ENCODE measurements around the gene MLLT1. TPM values are rescaled to one million over a fixed set of nuclear protein-coding genes. Genes with fewer than 3 reads are reported as not detected.

Gene MLLT1
- total RNA-seq, 1 experiment from 2014 or later = 55.0 TPM

DNA sequence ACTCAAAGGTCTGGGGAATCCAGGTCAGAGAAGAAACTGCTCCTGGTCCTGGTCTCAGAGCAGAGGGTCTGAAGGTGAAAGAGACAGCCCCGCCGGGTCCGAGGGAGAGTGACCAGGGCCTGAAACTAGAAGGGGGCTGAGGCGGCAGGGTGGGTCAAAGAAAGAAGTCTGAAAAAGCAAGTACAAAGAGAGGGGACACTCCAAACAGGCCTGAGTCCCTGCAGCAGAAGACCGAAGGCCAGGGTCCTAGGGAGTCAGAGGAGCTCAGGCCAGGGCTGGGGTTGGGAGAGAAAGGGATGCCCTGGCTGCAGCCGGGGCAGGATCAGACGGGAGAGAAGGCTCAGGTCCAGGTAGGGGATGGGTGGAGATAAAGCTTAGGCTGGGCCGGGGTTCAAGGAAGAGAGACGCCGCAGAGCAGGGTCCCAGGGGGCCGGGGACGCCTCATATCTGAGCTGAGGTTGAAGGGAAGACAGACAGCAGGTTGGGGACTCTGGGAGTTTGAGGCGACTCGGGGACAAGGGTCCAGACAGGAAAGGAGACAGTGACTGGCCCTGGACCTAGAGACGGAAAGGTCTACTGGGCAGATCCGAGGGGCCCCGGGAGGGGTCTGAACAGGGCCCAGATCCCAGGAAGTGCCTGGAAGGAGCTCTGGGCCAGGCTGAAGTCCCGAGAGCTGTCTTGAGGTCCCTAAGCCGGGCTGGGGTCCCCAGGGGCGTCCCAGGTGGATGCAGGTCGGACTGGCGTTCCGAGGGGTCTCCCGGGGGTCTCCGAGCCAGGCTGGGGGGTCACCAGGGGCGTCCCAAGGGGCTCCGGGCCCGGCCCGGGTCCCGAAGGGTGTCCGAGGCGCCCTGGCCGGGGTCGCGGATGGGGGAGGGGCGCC is 795 bp downstream of the MLLT1 start:
- BruUV-seq (replicated peaks) = no TSS peak
- Histone ChIP-seq H3K79me2 (ENCODE audit: insufficient read depth, low read length) (peaks cover 55% of the 10 kb centered on the region), H3K36me3 (ENCODE audit: control insufficient read depth in 1 of 2, insufficient read depth in 2 of 2, low read length in 2 of 2) (peaks cover 7 to 8% of the 10 kb centered on the region in 2 experiments; a peak in 2 of 4 replicates), H3K9ac (ENCODE audit: low read length) (peak overlapping the region; percentile 88), H3K4me2 (ENCODE audit: low read length) (peak overlapping the region; percentile 97), H4K20me1 (ENCODE audit: insufficient read depth) (no peaks in the 10 kb centered on the region), H3K27me3 (ENCODE audit: insufficient read depth, low read length) (no peaks in the 10 kb centered on the region), H3K27ac (ENCODE audit: low read depth, low read length) (peak overlapping the region; percentile 77), H3K4me1 (ENCODE audit: control insufficient read depth in 1 of 2, insufficient read depth in 2 of 2, low read length in 2 of 2) (peaks cover 8 to 13% of the 10 kb centered on the region in 2 experiments), H2AFZ (ENCODE audit: low read depth, low read length, poor library complexity, severe bottlenecking) (no peak overlapping the region), H3K4me3 (replicated peaks in 1 of 2; ENCODE audit: low read depth in 1 of 2, low read length in 2 of 2) (peak overlapping the region; percentile 90 to 92), H3K9me3 (ENCODE audit: control insufficient read depth in 1 of 2, insufficient read depth in 1 of 2, low read depth in 1 of 2, low read length in 2 of 2) (no peaks in the 10 kb centered on the region), H3K9me2 (ENCODE audit: insufficient read depth) (no peaks in the 10 kb centered on the region)
- ChIA-PET POLR2A (no interaction called here), CTCF (no interaction called here), RAD21 (ENCODE audit: low non-redundant PET in 1 of 2, low total read pairs in 2 of 2, uncharacterized antibody in 2 of 2, unreplicated experiment in 2 of 2) (interaction anchor here in 1 of 2 experiments (0.7 kb wide), 1 partner anchor 57 kb away, joined by 3 read pairs; no protein-coding TSS in a partner anchor)
- TF ChIP-seq, protein P1, sequence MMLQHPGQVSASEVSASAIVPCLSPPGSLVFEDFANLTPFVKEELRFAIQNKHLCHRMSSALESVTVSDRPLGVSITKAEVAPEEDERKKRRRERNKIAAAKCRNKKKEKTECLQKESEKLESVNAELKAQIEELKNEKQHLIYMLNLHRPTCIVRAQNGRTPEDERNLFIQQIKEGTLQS (IDR thresholded peaks at IDR 0.05) = no peak
- TF ChIP-seq, protein P2, sequence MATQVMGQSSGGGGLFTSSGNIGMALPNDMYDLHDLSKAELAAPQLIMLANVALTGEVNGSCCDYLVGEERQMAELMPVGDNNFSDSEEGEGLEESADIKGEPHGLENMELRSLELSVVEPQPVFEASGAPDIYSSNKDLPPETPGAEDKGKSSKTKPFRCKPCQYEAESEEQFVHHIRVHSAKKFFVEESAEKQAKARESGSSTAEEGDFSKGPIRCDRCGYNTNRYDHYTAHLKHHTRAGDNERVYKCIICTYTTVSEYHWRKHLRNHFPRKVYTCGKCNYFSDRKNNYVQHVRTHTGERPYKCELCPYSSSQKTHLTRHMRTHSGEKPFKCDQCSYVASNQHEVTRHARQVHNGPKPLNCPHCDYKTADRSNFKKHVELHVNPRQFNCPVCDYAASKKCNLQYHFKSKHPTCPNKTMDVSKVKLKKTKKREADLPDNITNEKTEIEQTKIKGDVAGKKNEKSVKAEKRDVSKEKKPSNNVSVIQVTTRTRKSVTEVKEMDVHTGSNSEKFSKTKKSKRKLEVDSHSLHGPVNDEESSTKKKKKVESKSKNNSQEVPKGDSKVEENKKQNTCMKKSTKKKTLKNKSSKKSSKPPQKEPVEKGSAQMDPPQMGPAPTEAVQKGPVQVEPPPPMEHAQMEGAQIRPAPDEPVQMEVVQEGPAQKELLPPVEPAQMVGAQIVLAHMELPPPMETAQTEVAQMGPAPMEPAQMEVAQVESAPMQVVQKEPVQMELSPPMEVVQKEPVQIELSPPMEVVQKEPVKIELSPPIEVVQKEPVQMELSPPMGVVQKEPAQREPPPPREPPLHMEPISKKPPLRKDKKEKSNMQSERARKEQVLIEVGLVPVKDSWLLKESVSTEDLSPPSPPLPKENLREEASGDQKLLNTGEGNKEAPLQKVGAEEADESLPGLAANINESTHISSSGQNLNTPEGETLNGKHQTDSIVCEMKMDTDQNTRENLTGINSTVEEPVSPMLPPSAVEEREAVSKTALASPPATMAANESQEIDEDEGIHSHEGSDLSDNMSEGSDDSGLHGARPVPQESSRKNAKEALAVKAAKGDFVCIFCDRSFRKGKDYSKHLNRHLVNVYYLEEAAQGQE (IDR thresholded peaks at IDR 0.05; ENCODE audit: low read depth) = no peak
- TF ChIP-seq CBX3 (IDR thresholded peaks at IDR 0.05; ENCODE audit: low read depth) (no peak), SP1 (IDR thresholded peaks at IDR 0.05; ENCODE audit: low read depth) (no peak), EZH2 (IDR thresholded peaks at IDR 0.05) (no peak), TCF7L2 (IDR thresholded peaks at IDR 0.05; ENCODE audit: borderline replicate concordance, extremely low read depth, insufficient read depth, insufficient read length) (no peak), POLR2AphosphoS5 (IDR thresholded peaks at IDR 0.05; ENCODE audit: low read depth, low read length) (no peak), ZFX (IDR thresholded peaks at IDR 0.05) (no peak), JUND (IDR thresholded peaks at IDR 0.05) (no peak), POLR2A (IDR thresholded peaks at IDR 0.05; ENCODE audit: borderline replicate concordance, extremely low read depth, insufficient read depth, insufficient read length) (no peak), EGR1 (IDR thresholded peaks at IDR 0.05; ENCODE audit: low read depth) (no peak)
- TF ChIP-seq, protein P3, sequence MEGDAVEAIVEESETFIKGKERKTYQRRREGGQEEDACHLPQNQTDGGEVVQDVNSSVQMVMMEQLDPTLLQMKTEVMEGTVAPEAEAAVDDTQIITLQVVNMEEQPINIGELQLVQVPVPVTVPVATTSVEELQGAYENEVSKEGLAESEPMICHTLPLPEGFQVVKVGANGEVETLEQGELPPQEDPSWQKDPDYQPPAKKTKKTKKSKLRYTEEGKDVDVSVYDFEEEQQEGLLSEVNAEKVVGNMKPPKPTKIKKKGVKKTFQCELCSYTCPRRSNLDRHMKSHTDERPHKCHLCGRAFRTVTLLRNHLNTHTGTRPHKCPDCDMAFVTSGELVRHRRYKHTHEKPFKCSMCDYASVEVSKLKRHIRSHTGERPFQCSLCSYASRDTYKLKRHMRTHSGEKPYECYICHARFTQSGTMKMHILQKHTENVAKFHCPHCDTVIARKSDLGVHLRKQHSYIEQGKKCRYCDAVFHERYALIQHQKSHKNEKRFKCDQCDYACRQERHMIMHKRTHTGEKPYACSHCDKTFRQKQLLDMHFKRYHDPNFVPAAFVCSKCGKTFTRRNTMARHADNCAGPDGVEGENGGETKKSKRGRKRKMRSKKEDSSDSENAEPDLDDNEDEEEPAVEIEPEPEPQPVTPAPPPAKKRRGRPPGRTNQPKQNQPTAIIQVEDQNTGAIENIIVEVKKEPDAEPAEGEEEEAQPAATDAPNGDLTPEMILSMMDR (IDR thresholded peaks at IDR 0.05 in 2 of 3, conservative IDR thresholded peaks at IDR 0.05 in 1 of 3; ENCODE audit: borderline replicate concordance in 1 of 3, insufficient read depth in 1 of 3, low read depth in 2 of 3, low read length in 2 of 3) = no peak
- ATAC-seq (no peak), DNase-seq (ENCODE audit: low read depth, low spot score) (no peak)
- intact Hi-C loops (cut with micrococcal nuclease) = no loop called here
